NCI-H82 treated with DMSO at 0.1 percent for 48 hours (cell line): Measurements from ENCODE around the gene DMXL2.
"Not testable (repeated sequence)": the region's sequence is repeated elsewhere in the genome, so short reads cannot be mapped to it uniquely, and the experiment has no call there.

Experiments used
- DNase-seq: peaks from one replicate; lab custom pipeline; 2025; ENCODE audit not compliant: unreplicated experiment; lab: John Stamatoyannopoulos, UW

The DMXL2 gene

GRCh38 chr15:51622604-51623370, at the start of gene DMXL2:
Gene DMXL2 (minus strand): TSS chr15:51622771. CDS start chr15:51622545, 226 bp downstream.
- DNase-seq: peak; percentile 81

GRCh38 chr15:51672155-51672687, 49.6 kb upstream of the DMXL2 start:
- peak; percentile 86 for DNase-seq

GRCh38 chr15:51669381-51669780, 46.8 kb upstream of the DMXL2 start:
- DNase-seq: no peak

GRCh38 chr15:51668446-51668845, 45.9 kb upstream of the DMXL2 start:
- peak; percentile 85 for DNase-seq

GRCh38 chr15:51667478-51667877, 44.9 kb upstream of the DMXL2 start:
- no peak for DNase-seq

GRCh38 chr15:51661072-51661471, 38.5 kb upstream of the DMXL2 start:
- DNase-seq: no peak

- DNase-seq: no peak
Observed at GRCh38 chr15:51658664-51659063, 36.1 kb upstream of the DMXL2 start.

GRCh38 chr15:51655401-51656057, 33.0 kb upstream of the DMXL2 start:
- not testable (repeated sequence) for DNase-seq

GRCh38 chr15:51652084-51652668, 29.6 kb upstream of the DMXL2 start:
- DNase-seq: no peak

- peak; percentile 87 for DNase-seq
Observed at GRCh38 chr15:51649659-51650521, 27.3 kb upstream of the DMXL2 start.

GRCh38 chr15:51648643-51649042, 26.1 kb upstream of the DMXL2 start:
- not testable (repeated sequence) for DNase-seq

- not testable (repeated sequence) for DNase-seq
Observed at GRCh38 chr15:51648101-51648500, 25.5 kb upstream of the DMXL2 start.

GRCh38 chr15:51647128-51647562, 24.6 kb upstream of the DMXL2 start:
- DNase-seq: peak; percentile 37

- DNase-seq: no peak
Observed at GRCh38 chr15:51642696-51643095, 20.1 kb upstream of the DMXL2 start.

- no peak for DNase-seq
Observed at GRCh38 chr15:51641490-51642130, 19.0 kb upstream of the DMXL2 start.

- DNase-seq: no peak
Observed at GRCh38 chr15:51634591-51635198, 12.1 kb upstream of the DMXL2 start.

- no peak for DNase-seq
Observed at GRCh38 chr15:51629612-51630011, 7.0 kb upstream of the DMXL2 start.

GRCh38 chr15:51625236-51625635, 2.7 kb upstream of the DMXL2 start:
- DNase-seq: no peak

GRCh38 chr15:51624022-51624421, 1.5 kb upstream of the DMXL2 start:
- DNase-seq: no peak

GRCh38 chr15:51623386-51623938, 891 bp upstream of the DMXL2 start:
- DNase-seq: no peak
